Measurements from ENCODE around the gene PRDM1.
"Not testable (repeated sequence)": the region's sequence is repeated elsewhere in the genome, so short reads cannot be mapped to it uniquely, and the experiment has no call there.

The PRDM1 gene

DNA sequence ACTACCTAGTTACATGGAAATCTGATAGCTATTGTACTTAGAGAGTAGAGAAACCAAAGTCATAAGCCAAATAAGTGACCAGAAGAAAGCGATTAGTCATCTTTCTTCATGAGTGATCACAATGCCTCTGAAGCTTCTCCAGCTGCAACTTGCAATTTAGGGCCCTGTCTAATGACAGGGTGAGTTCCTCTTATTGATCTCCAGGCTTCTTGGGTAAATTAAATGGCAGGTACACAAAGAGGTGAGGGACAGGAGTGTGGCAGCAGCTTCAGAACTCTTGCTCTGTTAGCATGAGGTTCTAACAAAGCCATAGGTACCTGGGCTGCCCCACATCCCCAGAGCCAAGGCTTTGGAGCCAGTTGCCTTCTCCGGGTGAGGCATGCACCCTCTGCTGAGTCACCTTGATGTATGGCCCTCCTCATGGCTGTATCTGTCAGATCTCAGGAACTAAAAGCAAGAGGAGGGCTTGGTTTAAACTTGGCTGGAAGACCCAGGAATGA is 60.8 kb downstream of the PRDM1 start:
- H3K27ac ChIP-seq = no peak overlapping the region
- DNase-seq (ENCODE audit: low spot score) = no peak
- ChIA-PET POLR2A (ENCODE audit: low non-redundant PET) (no interaction called here), CTCF (no interaction called here)
- TF ChIP-seq, protein P1, sequence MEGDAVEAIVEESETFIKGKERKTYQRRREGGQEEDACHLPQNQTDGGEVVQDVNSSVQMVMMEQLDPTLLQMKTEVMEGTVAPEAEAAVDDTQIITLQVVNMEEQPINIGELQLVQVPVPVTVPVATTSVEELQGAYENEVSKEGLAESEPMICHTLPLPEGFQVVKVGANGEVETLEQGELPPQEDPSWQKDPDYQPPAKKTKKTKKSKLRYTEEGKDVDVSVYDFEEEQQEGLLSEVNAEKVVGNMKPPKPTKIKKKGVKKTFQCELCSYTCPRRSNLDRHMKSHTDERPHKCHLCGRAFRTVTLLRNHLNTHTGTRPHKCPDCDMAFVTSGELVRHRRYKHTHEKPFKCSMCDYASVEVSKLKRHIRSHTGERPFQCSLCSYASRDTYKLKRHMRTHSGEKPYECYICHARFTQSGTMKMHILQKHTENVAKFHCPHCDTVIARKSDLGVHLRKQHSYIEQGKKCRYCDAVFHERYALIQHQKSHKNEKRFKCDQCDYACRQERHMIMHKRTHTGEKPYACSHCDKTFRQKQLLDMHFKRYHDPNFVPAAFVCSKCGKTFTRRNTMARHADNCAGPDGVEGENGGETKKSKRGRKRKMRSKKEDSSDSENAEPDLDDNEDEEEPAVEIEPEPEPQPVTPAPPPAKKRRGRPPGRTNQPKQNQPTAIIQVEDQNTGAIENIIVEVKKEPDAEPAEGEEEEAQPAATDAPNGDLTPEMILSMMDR (conservative IDR thresholded peaks at IDR 0.05; ENCODE audit: low read depth) = no peak

DNA sequence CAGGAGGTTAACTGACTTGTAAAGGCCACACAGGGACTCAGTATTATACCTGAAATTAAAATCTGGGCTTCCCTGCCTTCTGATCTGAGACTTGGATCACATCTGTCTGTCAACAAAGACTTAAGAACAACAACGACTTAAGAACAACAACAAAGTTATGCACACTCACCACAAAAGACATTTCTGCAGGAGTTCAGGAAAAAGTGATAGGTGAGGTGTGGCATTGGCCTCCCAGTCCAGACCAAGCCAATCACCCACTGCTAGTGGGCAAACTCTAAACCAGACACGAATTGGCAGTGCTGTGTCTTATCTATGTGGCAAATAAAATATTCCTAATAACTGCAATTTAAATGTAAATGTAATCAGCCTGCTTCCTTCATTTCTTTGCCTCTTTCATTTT is 61.3 kb downstream of the PRDM1 start:
- DNase-seq (ENCODE audit: low spot score) = no peak
- no peak overlapping the region for H3K27ac ChIP-seq
- CTCF ChIA-PET = no interaction called here
- POLR2A ChIA-PET (ENCODE audit: low non-redundant PET) = no interaction called here
- TF ChIP-seq, protein P1 (conservative IDR thresholded peaks at IDR 0.05; ENCODE audit: low read depth) = no peak

DNA sequence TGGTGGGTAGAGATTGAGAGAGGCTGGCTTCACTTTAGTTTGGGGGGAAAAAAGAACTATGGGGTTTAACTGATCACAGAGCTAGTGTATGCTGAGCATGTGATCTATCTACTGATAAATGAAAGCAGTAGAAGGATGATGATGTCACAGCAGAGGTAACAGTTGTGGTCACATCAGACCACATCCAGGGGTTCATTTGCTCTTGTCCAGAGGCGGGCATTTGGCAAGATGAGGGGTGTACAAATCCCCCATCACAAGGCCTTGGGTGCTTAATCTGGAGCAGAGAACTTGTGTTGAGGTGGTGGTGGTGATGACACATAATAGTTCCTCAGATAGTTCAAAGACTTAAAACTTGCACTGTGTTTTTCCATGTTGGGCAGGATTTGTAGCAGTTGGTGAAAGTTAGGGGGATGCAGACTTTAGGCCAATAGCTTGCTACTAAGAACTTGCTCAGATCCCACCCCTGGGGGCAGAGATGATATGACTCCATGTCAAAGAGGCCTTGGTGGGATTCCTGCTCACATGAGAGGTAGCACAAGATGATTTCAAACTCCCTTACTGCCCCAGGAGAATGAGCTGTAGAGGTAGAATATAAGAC is 63.4 kb downstream of the PRDM1 start:
- TF ChIP-seq, protein P1 (conservative IDR thresholded peaks at IDR 0.05; ENCODE audit: low read depth) = no peak
- H3K27ac ChIP-seq = no peak overlapping the region
- POLR2A ChIA-PET (ENCODE audit: low non-redundant PET) = no interaction called here
- CTCF ChIA-PET = no interaction called here
- no peak for DNase-seq (ENCODE audit: low spot score)

DNA sequence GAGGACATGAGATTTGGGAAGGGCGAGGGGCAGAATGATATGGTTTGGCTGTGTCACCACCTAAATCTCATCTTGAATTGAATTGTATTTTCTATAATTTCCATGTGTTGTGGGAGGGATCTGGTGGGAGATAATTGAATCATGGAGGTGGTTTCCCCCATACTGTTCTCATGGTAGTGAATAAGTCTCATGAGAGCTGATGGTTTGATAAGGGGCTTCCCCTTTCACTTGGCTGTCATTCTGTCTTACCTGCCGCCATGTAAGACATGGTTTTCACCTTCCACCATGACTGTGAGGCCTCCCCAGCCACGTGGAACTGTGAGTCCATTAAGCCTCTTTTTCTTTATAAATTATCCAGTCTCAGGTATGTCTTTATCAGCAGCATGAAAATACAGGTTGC is 66.3 kb downstream of the PRDM1 start:
- H3K27ac ChIP-seq; POLR2A ChIA-PET (ENCODE audit: low non-redundant PET); CTCF ChIA-PET; DNase-seq (ENCODE audit: low spot score): not testable (repeated sequence)

DNA sequence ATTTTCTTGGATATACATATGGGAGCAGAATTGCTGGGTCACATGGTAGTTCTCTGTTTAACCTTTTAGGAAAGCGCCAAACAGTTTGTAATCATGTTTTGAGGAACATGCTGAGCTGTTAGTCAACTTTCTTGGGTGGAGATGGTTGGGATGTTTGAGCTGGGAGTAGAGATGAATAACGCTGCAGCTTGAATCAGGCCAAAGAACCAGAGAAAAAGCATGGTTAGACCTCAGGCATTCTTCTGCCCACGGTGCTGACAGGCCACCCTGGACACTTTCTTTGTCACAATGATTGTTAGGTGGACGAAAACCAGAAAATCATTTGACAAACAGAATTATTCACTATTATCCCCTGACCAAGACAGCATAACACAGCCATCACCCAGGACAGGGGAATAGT is 66.8 kb downstream of the PRDM1 start:
- no peak for DNase-seq (ENCODE audit: low spot score)
- POLR2A ChIA-PET (ENCODE audit: low non-redundant PET) = no interaction called here
- H3K27ac ChIP-seq = no peak overlapping the region
- TF ChIP-seq, protein P1 (conservative IDR thresholded peaks at IDR 0.05; ENCODE audit: low read depth) = no peak
- CTCF ChIA-PET = no interaction called here

DNA sequence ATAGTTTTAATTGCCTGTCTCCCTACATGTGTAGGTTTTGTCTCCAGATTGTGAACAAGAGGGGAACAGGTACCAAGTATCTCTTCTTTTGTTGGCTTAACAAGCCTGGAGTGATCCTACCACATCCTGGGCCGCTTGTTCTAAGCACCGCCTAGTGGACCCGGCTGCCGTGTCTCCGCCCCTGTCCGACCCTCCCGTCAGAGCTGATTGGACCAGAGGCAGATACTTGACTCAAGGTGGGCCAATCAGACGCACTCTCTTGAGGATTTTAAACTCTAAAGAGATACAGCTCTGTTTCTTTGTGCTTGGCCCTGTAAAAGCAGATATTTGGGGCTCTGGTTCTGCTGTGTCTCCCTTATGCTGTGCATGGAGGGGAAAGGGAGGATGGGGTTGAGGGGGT is 68.2 kb downstream of the PRDM1 start:
- DNase-seq (ENCODE audit: low spot score) = no peak
- no peak overlapping the region for H3K27ac ChIP-seq
- ChIA-PET POLR2A (ENCODE audit: low non-redundant PET) (no interaction called here), CTCF (no interaction called here)
- TF ChIP-seq, protein P1 (conservative IDR thresholded peaks at IDR 0.05; ENCODE audit: low read depth) = no peak

DNA sequence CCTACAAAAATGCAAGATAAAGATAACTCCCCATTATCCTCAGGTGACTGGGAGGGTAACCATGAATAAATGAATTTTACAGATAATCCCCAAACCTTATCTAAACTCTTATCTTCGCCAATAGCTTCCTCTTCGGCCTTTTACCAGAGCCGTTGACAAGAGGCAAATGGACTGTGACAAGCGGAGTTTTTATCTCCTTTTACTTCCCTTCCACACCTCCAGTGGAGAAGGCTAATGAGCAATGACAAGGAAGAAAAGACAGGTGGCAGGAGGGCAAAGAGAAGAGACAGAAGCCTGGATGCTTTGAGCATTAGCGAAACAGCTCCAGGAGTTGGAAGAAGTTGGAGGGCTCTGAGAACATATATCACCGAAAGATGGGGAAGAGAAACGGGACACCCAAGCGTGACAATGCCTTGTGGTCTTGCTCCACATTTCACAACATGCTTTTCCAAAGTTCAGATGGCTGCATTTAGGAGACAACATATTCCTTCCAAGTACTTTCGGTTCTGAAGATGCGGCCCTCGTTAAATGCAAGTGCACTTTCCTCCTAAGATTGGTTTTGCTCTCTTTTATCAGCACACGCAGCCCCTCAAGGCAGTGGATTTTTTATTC is 69.2 kb downstream of the PRDM1 start:
- H3K27ac ChIP-seq = no peak overlapping the region
- CTCF ChIA-PET = no interaction called here
- TF ChIP-seq, protein P1 (conservative IDR thresholded peaks at IDR 0.05; ENCODE audit: low read depth) = no peak
- DNase-seq (ENCODE audit: low spot score) = no peak
- POLR2A ChIA-PET (ENCODE audit: low non-redundant PET) = no interaction called here

Data from RWPE1 (cell line).